Uterus (tissue), 4 donors: Measurements from ENCODE around the gene UQCC2. TPM values are rescaled to one million over a fixed set of nuclear protein-coding genes. Genes with fewer than 3 reads are reported as not detected.

ENCODE experiments used
- DNase-seq, 2 donors: peaks; one replicate each; pipeline ENCODE4 v3.0.0-alpha.2; 2019 to 2020
- H3K27ac ChIP-seq, 2 donors: fragments of 200-600 bp; sonication (generic); 1 replicate in 1 of 2; 2 replicates in 1 of 2; pipeline ENCODE4 v1.5.1; 2016 to 2018
- H3K27me3 ChIP-seq, 2 donors: fragments of 200-600 bp; sonication (generic); one replicate each; pipeline ENCODE4 v1.5.1; 2018 to 2019; ENCODE audit warnings: control low read depth in 1 of 2
- H3K36me3 ChIP-seq, 2 donors: fragments of 200-600 bp; sonication (generic); one replicate each; pipeline ENCODE4 v1.5.1; 2019; ENCODE audit warnings: control low read depth in 1 of 2
- H3K4me1 ChIP-seq, 2 donors: fragments of 200-600 bp; sonication (generic); one replicate each; pipeline ENCODE4 v1.5.1; 2018 to 2019; ENCODE audit warnings: control low read depth in 1 of 2
- H3K4me3 ChIP-seq, 2 donors: fragments of 200-600 bp; sonication (generic); 1 replicate in 1 of 2; 2 replicates in 1 of 2; pipeline ENCODE4 v1.5.1; 2018 to 2019; ENCODE audit warnings: mild to moderate bottlenecking in 1 of 2
- H3K9me3 ChIP-seq, 2 donors: fragments of 200-600 bp; sonication (generic); one replicate each; pipeline ENCODE4 v1.5.1; 2019; ENCODE audit warnings: control low read depth in 1 of 2
- CTCF ChIP-seq, 4 experiments: fragments of 200-600 bp in 2 of 4; fragments of 450-650 bp in 2 of 4; sonication (generic) in 2 of 4; IDR thresholded peaks; one replicate each; pipeline ENCODE4 v1.5.1; 2016 to 2019; ENCODE audit warnings: antibody characterized with exemption in 4 of 4, mild to moderate bottlenecking in 2 of 4, moderate library complexity in 1 of 4
- POLR2A ChIP-seq, 2 donors: fragments of 450-650 bp; IDR thresholded peaks; one replicate each; pipeline ENCODE4 v1.6.1; 2016; ENCODE audit warnings: antibody characterized with exemption in 2 of 2, mild to moderate bottlenecking in 1 of 2, moderate library complexity in 1 of 2
- intact Hi-C: fragments of 100-400 bp; cut with DNase I; formaldehyde crosslinking; loops from one replicate; pipeline ENCODE4 v1.15.1; 2023; ENCODE audit warnings: low total_unique reads
- total RNA-seq, 4 donors: library from RNA; depleted of rRNA in 3 of 4; stranded (reverse); fragments of >200 nt in 3 of 4; gene quantifications; one replicate each; pipeline versions ENCODE4 v1.1.0 to v1.2.4, GENCODE V29; 2014 to 2023
- donor health status: DM: yes; HTN: yes; CAD: no.

UQCC2 gene
- total RNA-seq, 4 donors from 2014 or later: 10.0 to 63.2 (median 30.9) TPM

DNA sequence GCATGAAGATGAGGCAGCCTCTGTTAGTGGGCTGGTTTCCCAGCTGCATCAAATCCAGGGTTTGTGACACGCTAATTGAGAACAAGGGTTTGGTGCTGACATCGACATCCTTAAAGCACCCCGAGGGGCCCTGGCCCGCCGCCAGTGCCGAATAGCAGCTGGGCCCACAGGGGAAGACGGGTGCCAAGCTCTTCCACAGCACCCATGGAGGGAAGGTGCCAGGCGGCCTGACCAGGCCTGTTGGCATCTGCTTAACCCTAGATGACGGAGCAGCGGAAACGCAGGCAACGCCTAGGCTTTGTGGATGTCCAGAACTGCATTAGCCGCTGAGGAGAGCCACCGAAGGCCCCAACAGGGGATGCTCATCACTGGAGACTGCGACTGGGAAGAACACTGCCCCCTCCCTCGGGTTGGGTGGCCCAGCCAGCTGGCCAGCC is 16.0 kb downstream of the UQCC2 start:
- Histone ChIP-seq H3K27ac (peak overlapping the region; percentile 50 to 64), H3K9me3 (no peaks in the 10 kb centered on the region), H3K4me1 (peaks cover 0 to 17% of the 10 kb centered on the region in 2 donors), H3K4me3 (no peak overlapping the region), H3K27me3 (no peaks in the 10 kb centered on the region), H3K36me3 (no peaks in the 10 kb centered on the region)
- TF ChIP-seq POLR2A (IDR thresholded peaks at IDR 0.05): no peak
- no peak for DNase-seq
- intact Hi-C loops: loop anchor here (10.0 kb wide), 1 partner anchor 111 kb away; the partner anchor contains the start of gene BAK1

- intact Hi-C loops: loop anchor here (10.0 kb wide), 1 partner anchor 110 kb away; the partner anchor contains the start of gene BAK1
- DNase-seq: no peak
- TF ChIP-seq CTCF (IDR thresholded peaks at IDR 0.05) (no peak), POLR2A (IDR thresholded peaks at IDR 0.05) (no peak)
- Histone ChIP-seq H3K4me1 (peaks cover 0 to 17% of the 10 kb centered on the region in 2 donors), H3K9me3 (no peaks in the 10 kb centered on the region), H3K27me3 (no peaks in the 10 kb centered on the region), H3K36me3 (no peaks in the 10 kb centered on the region), H3K4me3 (no peak overlapping the region), H3K27ac (peak overlapping the region; percentile 50 to 64)
Measured at GRCh38 chr6:33694977-33695376, 16.5 kb downstream of the UQCC2 start.

- Histone ChIP-seq H3K27ac (peak overlapping the region; percentile 50 to 64), H3K4me1 (peaks cover 0 to 17% of the 10 kb centered on the region in 2 donors), H3K9me3 (no peaks in the 10 kb centered on the region), H3K27me3 (no peaks in the 10 kb centered on the region), H3K36me3 (no peaks in the 10 kb centered on the region), H3K4me3 (no peak overlapping the region)
- peak in 1 of 2 donors; percentile 43 for DNase-seq
- no peak for TF ChIP-seq POLR2A (IDR thresholded peaks at IDR 0.05)
- no peak for TF ChIP-seq CTCF (IDR thresholded peaks at IDR 0.05)
- intact Hi-C loops: loop anchor here (10.0 kb wide), 1 partner anchor 110 kb away; the partner anchor contains the start of gene BAK1
Measured at GRCh38 chr6:33694401-33694931, 17.0 kb downstream of the UQCC2 start.

GRCh38 chr6:33693186-33694105 is 18.1 kb downstream of the UQCC2 start:
- Histone ChIP-seq H3K27ac (peak overlapping the region in 1 of 2 donors; percentile 64), H3K4me3 (no peak overlapping the region), H3K4me1 (peaks cover 0 to 17% of the 10 kb centered on the region in 2 donors), H3K9me3 (no peaks in the 10 kb centered on the region), H3K27me3 (no peaks in the 10 kb centered on the region), H3K36me3 (no peaks in the 10 kb centered on the region)
- TF ChIP-seq POLR2A (IDR thresholded peaks at IDR 0.05): no peak
- no peak for TF ChIP-seq CTCF (IDR thresholded peaks at IDR 0.05)
- no peak for DNase-seq
- intact Hi-C loops: loop anchor here (10.0 kb wide), 1 partner anchor 109 kb away; the partner anchor contains the start of gene BAK1

- H3K9me3 ChIP-seq: no peaks in the 10 kb centered on the region
- DNase-seq: no peak
- TF ChIP-seq CTCF (IDR thresholded peaks at IDR 0.05) (no peak), POLR2A (IDR thresholded peaks at IDR 0.05) (no peak)
- no peaks in the 10 kb centered on the region for H3K36me3 ChIP-seq
- H3K27me3 ChIP-seq: no peaks in the 10 kb centered on the region
- intact Hi-C loops: loop anchor here (10.0 kb wide), 1 partner anchor 108 kb away; the partner anchor contains the start of gene BAK1
- peak overlapping the region in 1 of 2 donors; percentile 13 for H3K27ac ChIP-seq
- H3K4me3 ChIP-seq: no peak overlapping the region
- peaks cover 0 to 17% of the 10 kb centered on the region in 2 donors for H3K4me1 ChIP-seq
Measured at GRCh38 chr6:33692760-33693158, 18.7 kb downstream of the UQCC2 start.
